ENCODE data around the gene ATP13A3.

The ATP13A3 gene

DNA sequence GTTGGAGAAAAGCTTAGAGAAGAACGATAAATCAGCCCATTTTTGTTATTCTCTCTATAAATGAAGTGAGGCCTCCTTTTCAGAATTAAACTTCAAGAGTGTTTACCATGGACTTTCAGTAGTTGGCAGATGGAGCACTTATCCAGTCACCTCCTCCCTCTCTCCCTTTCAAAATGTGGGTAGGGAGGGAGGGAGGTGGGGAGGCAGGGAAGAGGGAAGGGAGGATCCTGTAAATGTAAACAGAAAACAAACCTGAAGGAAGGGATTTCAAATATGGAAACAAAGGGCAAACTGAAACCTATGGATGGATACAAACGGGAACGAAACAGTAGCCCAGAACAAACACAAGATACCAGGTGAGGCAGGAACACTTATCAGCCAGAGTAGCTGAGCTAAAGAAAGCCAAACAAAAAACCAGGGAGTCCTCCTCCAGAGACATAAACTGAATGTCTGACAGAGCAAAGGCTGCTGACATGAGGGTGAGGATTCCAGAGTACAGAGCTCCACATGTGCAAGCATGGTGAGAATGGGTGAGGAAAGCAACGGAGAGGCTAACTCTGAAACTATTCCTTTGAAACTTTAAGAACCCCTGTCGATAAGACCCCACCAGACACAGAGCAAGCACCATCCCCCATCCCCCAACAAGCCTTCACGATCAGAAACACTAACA, 46.8 kb downstream of the ATP13A3 start:
- TF ChIP-seq, protein P1, sequence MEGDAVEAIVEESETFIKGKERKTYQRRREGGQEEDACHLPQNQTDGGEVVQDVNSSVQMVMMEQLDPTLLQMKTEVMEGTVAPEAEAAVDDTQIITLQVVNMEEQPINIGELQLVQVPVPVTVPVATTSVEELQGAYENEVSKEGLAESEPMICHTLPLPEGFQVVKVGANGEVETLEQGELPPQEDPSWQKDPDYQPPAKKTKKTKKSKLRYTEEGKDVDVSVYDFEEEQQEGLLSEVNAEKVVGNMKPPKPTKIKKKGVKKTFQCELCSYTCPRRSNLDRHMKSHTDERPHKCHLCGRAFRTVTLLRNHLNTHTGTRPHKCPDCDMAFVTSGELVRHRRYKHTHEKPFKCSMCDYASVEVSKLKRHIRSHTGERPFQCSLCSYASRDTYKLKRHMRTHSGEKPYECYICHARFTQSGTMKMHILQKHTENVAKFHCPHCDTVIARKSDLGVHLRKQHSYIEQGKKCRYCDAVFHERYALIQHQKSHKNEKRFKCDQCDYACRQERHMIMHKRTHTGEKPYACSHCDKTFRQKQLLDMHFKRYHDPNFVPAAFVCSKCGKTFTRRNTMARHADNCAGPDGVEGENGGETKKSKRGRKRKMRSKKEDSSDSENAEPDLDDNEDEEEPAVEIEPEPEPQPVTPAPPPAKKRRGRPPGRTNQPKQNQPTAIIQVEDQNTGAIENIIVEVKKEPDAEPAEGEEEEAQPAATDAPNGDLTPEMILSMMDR (IDR thresholded peaks at IDR 0.05; ENCODE audit: low read depth, low read length) = no peak
- no peak overlapping the region for H3K4me3 ChIP-seq (ENCODE audit: low read depth, low read length)

DNA sequence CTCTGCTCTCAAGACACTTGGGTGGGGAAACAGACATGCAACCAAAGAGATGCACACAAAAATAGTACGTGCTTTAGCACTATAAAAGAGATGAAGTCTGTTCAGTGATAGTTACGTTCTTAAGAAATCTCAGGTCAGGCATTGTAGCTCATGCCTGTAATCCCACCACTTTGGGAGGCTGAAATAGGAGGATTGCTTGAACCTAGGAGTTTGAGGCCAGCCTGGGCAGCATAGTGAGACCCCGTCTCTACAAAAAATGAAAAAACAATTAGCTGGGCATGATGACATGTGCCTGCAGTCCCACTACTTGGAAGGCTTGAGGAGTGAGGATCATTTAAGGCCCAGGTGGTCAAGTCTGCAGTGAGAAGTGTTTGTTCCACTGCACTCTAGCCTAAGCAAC, 52.3 kb downstream of the ATP13A3 start:
- H3K4me3 ChIP-seq (ENCODE audit: low read depth, low read length) = no peak overlapping the region
- TF ChIP-seq, protein P1 (IDR thresholded peaks at IDR 0.05; ENCODE audit: low read depth, low read length) = no peak

DNA sequence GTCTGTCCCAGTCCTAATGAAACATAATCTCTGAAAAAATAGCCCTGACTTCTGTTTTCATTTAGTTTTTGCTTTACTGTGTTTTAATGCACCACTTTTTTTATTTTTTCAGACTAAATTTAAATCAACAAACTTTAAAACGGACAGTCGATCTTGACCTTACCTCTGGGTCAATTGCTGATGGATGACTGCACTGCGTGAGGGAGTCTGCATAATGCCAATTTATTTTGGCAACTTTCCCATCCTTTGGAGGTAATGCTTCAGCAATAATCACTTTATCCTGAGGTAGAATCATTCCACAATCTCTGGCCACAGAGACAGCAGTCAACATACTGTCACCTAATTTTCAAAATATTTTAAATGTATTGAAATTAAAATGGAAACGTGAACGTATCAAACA, 55.2 kb downstream of the ATP13A3 start:
- TF ChIP-seq, protein P1 (IDR thresholded peaks at IDR 0.05; ENCODE audit: low read depth, low read length) = no peak
- no peak overlapping the region for H3K4me3 ChIP-seq (ENCODE audit: low read depth, low read length)

DNA sequence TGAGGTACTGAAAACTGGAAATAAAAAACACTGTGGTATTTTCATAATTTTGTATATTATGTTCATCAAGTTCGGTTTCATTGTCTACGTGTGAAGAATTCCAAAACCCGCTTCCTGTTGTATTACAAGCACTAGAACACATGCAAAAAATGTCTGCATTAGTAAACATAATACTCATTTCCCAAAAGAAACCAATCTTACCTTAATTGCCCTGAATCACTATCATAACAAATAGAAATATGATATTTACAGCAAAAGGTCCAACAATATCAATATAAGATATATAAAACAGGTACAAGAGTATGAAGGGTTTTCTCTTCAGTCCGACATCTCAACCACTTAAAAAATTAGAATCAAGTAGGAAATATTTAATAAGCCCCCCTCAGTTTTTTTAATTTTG, 61.4 kb downstream of the ATP13A3 start:
- TF ChIP-seq, protein P1 (IDR thresholded peaks at IDR 0.05; ENCODE audit: low read depth, low read length) = no peak
- no peak overlapping the region for H3K4me3 ChIP-seq (ENCODE audit: low read depth, low read length)

- TF ChIP-seq, protein P1 (IDR thresholded peaks at IDR 0.05; ENCODE audit: low read depth, low read length) = no peak
- no peak overlapping the region for H3K4me3 ChIP-seq (ENCODE audit: low read depth, low read length)
These were observed 61.8 kb downstream of the ATP13A3 start for GRCh38 chr3:194424953-194425352.

GRCh38 chr3:194424373-194424772, 62.4 kb downstream of the ATP13A3 start:
- TF ChIP-seq, protein P1 (IDR thresholded peaks at IDR 0.05; ENCODE audit: low read depth, low read length) = no peak
- H3K4me3 ChIP-seq (ENCODE audit: low read depth, low read length) = no peak overlapping the region

DNA sequence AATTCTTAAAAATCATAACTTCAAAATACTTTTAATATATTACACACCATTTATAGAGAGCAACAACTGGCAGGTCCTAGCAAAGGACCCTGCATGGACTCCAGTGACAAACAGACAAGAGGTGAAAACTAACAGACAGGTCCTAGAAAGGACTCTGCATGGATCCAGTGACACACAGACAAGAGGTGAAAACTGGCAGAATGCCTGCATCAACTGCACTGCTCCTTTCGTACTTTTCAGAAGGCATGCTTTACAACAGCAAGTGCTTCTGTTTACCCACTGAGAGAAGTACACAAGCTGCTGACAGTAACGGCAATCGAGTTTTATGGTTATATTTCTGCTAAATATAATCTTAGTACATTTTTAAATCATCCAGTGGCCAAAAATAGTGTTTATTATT, 63.5 kb downstream of the ATP13A3 start:
- TF ChIP-seq, protein P1 (IDR thresholded peaks at IDR 0.05; ENCODE audit: low read depth, low read length) = no peak
- H3K4me3 ChIP-seq (ENCODE audit: low read depth, low read length) = no peak overlapping the region
